ENCODE measurements around the gene FNDC1.

DNA sequence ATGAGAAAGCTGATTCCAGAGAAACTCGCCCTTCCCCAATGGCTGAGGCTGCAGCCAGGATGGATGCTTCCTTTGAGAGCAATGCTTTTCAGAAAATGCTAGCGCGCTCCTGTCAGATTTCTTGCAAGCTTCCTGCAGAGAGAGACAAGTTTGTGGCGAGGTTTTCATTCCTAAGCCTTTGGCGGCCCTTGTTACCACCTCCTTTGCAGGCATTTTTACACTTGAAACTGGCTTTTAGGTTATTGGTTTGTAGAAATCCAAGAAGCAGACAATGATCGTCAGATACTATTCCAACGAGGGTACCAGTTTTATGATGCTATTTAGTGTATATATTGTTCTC, 1.1 kb downstream of the FNDC1 start:
- TF ChIP-seq, protein P1, sequence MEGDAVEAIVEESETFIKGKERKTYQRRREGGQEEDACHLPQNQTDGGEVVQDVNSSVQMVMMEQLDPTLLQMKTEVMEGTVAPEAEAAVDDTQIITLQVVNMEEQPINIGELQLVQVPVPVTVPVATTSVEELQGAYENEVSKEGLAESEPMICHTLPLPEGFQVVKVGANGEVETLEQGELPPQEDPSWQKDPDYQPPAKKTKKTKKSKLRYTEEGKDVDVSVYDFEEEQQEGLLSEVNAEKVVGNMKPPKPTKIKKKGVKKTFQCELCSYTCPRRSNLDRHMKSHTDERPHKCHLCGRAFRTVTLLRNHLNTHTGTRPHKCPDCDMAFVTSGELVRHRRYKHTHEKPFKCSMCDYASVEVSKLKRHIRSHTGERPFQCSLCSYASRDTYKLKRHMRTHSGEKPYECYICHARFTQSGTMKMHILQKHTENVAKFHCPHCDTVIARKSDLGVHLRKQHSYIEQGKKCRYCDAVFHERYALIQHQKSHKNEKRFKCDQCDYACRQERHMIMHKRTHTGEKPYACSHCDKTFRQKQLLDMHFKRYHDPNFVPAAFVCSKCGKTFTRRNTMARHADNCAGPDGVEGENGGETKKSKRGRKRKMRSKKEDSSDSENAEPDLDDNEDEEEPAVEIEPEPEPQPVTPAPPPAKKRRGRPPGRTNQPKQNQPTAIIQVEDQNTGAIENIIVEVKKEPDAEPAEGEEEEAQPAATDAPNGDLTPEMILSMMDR (IDR thresholded peaks at IDR 0.05), result no peak
- no peak for TF ChIP-seq POLR2A (IDR thresholded peaks at IDR 0.05)

Data from lower leg skin (tissue), 3 donors.